ENCODE results near the gene SLC39A5. TPM values are rescaled to one million over a fixed set of nuclear protein-coding genes. Genes with fewer than 3 reads are reported as not detected.

Gene SLC39A5
- total and polyA plus RNA-seq, 2 of the 8 experiments (the other 6 are each of a cell fraction or from before 2014, with no cell fraction given) = 0.27 TPM; not detected in 1

- TF ChIP-seq MAX (IDR thresholded peaks at IDR 0.05) (peak; percentile 88), ATF3 (IDR thresholded peaks at IDR 0.05; ENCODE audit: insufficient read depth, low read depth, low read length) (no peak), JUND (IDR thresholded peaks at IDR 0.05; ENCODE audit: low read length) (peak; percentile 52; the same call in 1 of the 2 replicates), BACH1 (IDR thresholded peaks at IDR 0.05; ENCODE audit: low read length) (no peak), TCF12 (IDR thresholded peaks at IDR 0.05; ENCODE audit: low read depth, low read length) (no peak), MAFK (IDR thresholded peaks at IDR 0.05; ENCODE audit: low read depth, low read length) (no peak), KDM1A (IDR thresholded peaks at IDR 0.05; ENCODE audit: borderline replicate concordance, low read length) (no peak)
Measured at GRCh38 chr12:56224102-56224701, 5.6 kb upstream of the SLC39A5 start, which contains the start of gene NABP2 (continued).
